GM12878 (cell line): ENCODE measurements around the gene DUSP22. TPM values are rescaled to one million over a fixed set of nuclear protein-coding genes. Genes with fewer than 3 reads are reported as not detected.
A peak's percentile ranks its signal among the peaks of the same experiment; 100 is the strongest.

Source experiments
- CBX5 ChIP-seq: sonication (generic); IDR thresholded peaks from 2 replicates; pipeline ENCODE4 v1.6.1; 2016; ENCODE audit warnings: low read depth, moderate library complexity, mild to moderate bottlenecking, inconsistent platforms
- HCFC1 ChIP-seq: fragments of 150-350 bp; IDR thresholded peaks from 2 replicates; pipeline ENCODE4 v1.6.1; 2014; ENCODE audit warnings: low read length
- KAT2A ChIP-seq: conservative IDR thresholded peaks from 2 replicates; pipeline ENCODE4 v1.6.1; 2011; ENCODE audit warnings: low read depth, low read length; ENCODE audit not compliant: control insufficient read depth
- MTA2 ChIP-seq: fragments of 450-650 bp; IDR thresholded peaks from 2 replicates; pipeline ENCODE4 v1.6.1; 2016; ENCODE audit warnings: low read depth, mild to moderate bottlenecking, moderate library complexity
- MXI1 ChIP-seq: fragments of 150-350 bp; IDR thresholded peaks from 2 replicates; pipeline ENCODE4 v1.6.1; 2011; ENCODE audit warnings: low read depth, mild to moderate bottlenecking, inconsistent platforms, low read length, improper control_type of control experiment
- NFIC ChIP-seq: IDR thresholded peaks from 2 replicates; pipeline ENCODE4 v1.6.1; 2012; ENCODE audit warnings: low read depth, mild to moderate bottlenecking, inconsistent platforms, low read length, moderate library complexity
- NR2C1 ChIP-seq: fragments of 450-650 bp; IDR thresholded peaks from 2 replicates; pipeline ENCODE4 v1.6.1; 2017; ENCODE audit warnings: antibody characterized with exemption, mild to moderate bottlenecking, moderate library complexity
- NR2F1 ChIP-seq: fragments of 450-650 bp; conservative IDR thresholded peaks from 2 replicates; pipeline ENCODE4 v1.6.1; 2017; ENCODE audit warnings: mild to moderate bottlenecking
- POLR2AphosphoS5 ChIP-seq: IDR thresholded peaks from 2 replicates; pipeline ENCODE4 v1.6.1; 2011; ENCODE audit warnings: mild to moderate bottlenecking, low read length, inconsistent platforms
- SIX5 ChIP-seq: IDR thresholded peaks from 2 replicates; pipeline ENCODE4 v1.6.1; 2011; ENCODE audit warnings: mild to moderate bottlenecking, low read depth, low read length, moderate library complexity; ENCODE audit not compliant: severe bottlenecking
- SMAD1 ChIP-seq: fragments of 450-650 bp; IDR thresholded peaks from 2 replicates; pipeline ENCODE4 v1.6.1; 2018; ENCODE audit warnings: mild to moderate bottlenecking, low read depth; ENCODE audit not compliant: partially characterized antibody
- SPI1 ChIP-seq: IDR thresholded peaks from 2 replicates; pipeline ENCODE4 v1.6.1; 2011; ENCODE audit warnings: low read depth, mild to moderate bottlenecking, low read length, moderate library complexity, borderline replicate concordance; ENCODE audit not compliant: insufficient read depth
- TAF1 ChIP-seq: IDR thresholded peaks from 2 replicates; pipeline ENCODE4 v1.6.1; 2011; ENCODE audit warnings: mild to moderate bottlenecking, low read depth, low read length, borderline replicate concordance
- TBL1XR1 ChIP-seq: IDR thresholded peaks from 2 replicates; pipeline ENCODE4 v1.6.1; 2012; ENCODE audit warnings: low read depth, low read length, improper control_type of control experiment
- ZNF274 ChIP-seq: IDR thresholded peaks from one replicate; pipeline ENCODE4 v1.8.0; 2011; ENCODE audit not compliant: insufficient read length, insufficient read depth
- polyA plus RNA-seq, 11 experiments: library from polyadenylated mRNA; depleted of rRNA in 4 of 11; unstranded in 6 of 11; stranded (reverse) in 5 of 11; fragments of >200 nt; fragmentation: Nextera tagmentation in 4 of 11; fragmentation: Illumina TruSeq in 1 of 11; extraction: Ambion mirVana in 4 of 11; extraction: Trizol in 1 of 11; gene quantifications; 1 replicate in 1 of 11; 2 replicates in 10 of 11; pipeline versions ENCODE4 v1.2.1 to v1.2.3, GENCODE V29; 2011 to 2016; ENCODE audit warnings: inconsistent platforms in 2 of 11, missing spikeins in 2 of 11, low read depth in 1 of 11
- total RNA-seq, 4 experiments: library from RNA; depleted of rRNA in 3 of 4; stranded (reverse); fragments of >200 nt in 3 of 4; fragmentation: Illumina TruSeq in 1 of 4; extraction: Trizol in 1 of 4; gene quantifications; 2 replicates each; pipeline versions ENCODE4 v1.2.1 to v1.2.3, GENCODE V29; 2013 to 2021
- TF ChIP-seq, protein P1 (sequence below): fragments of 450-650 bp; IDR thresholded peaks from 2 replicates; pipeline ENCODE4 v1.6.1; 2016; ENCODE audit warnings: mild to moderate bottlenecking
- TF ChIP-seq, protein P2 (sequence below), 3 experiments: IDR thresholded peaks in 2 of 3; conservative IDR thresholded peaks in 1 of 3; 2 replicates each; pipeline ENCODE4 v1.5.1; 2011; ENCODE audit warnings: low read depth in 3 of 3, low read length in 3 of 3, mild to moderate bottlenecking in 3 of 3, control low read depth in 2 of 3, moderate library complexity in 2 of 3, inconsistent platforms in 1 of 3, mixed read lengths in 1 of 3; ENCODE audit not compliant: control insufficient read depth in 2 of 3, insufficient read depth in 1 of 3; ENCODE audit errors: extremely low read depth in 1 of 3
- TF ChIP-seq, protein P3 (sequence below): fragments of 450-650 bp; IDR thresholded peaks from 2 replicates; pipeline ENCODE4 v1.6.1; 2017; ENCODE audit warnings: antibody characterized with exemption, mild to moderate bottlenecking, moderate library complexity
- TF ChIP-seq, protein P4 (sequence below): fragments of 450-650 bp; IDR thresholded peaks from 2 replicates; pipeline ENCODE4 v1.6.1; 2017; ENCODE audit warnings: mild to moderate bottlenecking, moderate library complexity

The DUSP22 gene
- total and polyA plus RNA-seq, 10 of the 15 experiments (the other 5 are each of a cell fraction or from before 2014, with no cell fraction given), result 78.9 to 156 (median 107) TPM

DNA sequence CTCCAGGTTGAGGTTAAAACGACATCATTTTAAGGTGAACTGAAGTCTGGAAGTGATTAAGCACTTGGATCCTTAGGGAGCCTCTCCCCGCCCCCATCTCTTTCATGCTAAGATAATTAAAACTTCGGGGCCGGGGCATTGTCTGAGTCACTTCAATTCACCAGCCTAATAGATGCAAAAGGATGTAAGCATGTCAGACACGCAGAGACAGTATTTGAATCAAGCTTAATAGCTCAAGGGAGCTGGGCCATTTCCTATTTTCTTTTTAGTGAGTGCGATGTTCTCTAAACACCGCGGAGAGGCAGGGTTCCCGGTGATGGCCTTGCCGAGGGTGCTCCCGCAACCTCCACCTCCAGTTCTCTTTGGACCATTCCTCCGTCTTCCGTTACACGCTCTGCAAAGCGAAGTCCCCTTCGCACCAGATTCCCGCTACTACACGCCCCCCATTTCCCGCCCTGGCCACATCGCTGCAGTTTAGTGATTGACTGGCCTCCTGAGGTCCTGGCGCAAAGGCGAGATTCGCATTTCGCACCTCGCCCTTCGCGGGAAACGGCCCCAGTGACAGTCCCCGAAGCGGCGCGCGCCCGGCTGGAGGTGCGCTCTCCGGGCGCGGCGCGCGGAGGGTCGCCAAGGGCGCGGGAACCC is 98.7 kb downstream of the DUSP22 start (continued):
- TF ChIP-seq, protein P1, sequence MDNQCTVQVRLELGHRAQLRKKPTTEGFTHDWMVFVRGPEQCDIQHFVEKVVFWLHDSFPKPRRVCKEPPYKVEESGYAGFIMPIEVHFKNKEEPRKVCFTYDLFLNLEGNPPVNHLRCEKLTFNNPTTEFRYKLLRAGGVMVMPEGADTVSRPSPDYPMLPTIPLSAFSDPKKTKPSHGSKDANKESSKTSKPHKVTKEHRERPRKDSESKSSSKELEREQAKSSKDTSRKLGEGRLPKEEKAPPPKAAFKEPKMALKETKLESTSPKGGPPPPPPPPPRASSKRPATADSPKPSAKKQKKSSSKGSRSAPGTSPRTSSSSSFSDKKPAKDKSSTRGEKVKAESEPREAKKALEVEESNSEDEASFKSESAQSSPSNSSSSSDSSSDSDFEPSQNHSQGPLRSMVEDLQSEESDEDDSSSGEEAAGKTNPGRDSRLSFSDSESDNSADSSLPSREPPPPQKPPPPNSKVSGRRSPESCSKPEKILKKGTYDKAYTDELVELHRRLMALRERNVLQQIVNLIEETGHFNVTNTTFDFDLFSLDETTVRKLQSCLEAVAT, result peak; percentile 71
- 0 out of 2 replicates have a peak, but pooled peaks have one; percentile 8 for TF ChIP-seq NR2C1
- TF ChIP-seq, protein P2, sequence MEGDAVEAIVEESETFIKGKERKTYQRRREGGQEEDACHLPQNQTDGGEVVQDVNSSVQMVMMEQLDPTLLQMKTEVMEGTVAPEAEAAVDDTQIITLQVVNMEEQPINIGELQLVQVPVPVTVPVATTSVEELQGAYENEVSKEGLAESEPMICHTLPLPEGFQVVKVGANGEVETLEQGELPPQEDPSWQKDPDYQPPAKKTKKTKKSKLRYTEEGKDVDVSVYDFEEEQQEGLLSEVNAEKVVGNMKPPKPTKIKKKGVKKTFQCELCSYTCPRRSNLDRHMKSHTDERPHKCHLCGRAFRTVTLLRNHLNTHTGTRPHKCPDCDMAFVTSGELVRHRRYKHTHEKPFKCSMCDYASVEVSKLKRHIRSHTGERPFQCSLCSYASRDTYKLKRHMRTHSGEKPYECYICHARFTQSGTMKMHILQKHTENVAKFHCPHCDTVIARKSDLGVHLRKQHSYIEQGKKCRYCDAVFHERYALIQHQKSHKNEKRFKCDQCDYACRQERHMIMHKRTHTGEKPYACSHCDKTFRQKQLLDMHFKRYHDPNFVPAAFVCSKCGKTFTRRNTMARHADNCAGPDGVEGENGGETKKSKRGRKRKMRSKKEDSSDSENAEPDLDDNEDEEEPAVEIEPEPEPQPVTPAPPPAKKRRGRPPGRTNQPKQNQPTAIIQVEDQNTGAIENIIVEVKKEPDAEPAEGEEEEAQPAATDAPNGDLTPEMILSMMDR (IDR thresholded peaks at IDR 0.05 in 2 of 3, conservative IDR thresholded peaks at IDR 0.05 in 1 of 3; ENCODE audit: control insufficient read depth in 2 of 3, extremely low read depth in 1 of 3, insufficient read depth in 1 of 3, low read depth in 3 of 3, low read length in 3 of 3), result peak in 2 of 3 experiments; percentile 2 to 7; a peak in 1 of 6 replicates
- 0 out of 2 replicates have a peak, but pooled peaks have one; percentile 30 for TF ChIP-seq MTA2
- no peak for TF ChIP-seq TBL1XR1
- peak; percentile 73; the same call in 1 of the 2 replicates for TF ChIP-seq MXI1
- no peak for TF ChIP-seq TAF1
- TF ChIP-seq ZNF274, result no peak
- TF ChIP-seq SPI1, result 0 out of 2 replicates have a peak, but pooled peaks have one; percentile 20
- TF ChIP-seq, protein P3, sequence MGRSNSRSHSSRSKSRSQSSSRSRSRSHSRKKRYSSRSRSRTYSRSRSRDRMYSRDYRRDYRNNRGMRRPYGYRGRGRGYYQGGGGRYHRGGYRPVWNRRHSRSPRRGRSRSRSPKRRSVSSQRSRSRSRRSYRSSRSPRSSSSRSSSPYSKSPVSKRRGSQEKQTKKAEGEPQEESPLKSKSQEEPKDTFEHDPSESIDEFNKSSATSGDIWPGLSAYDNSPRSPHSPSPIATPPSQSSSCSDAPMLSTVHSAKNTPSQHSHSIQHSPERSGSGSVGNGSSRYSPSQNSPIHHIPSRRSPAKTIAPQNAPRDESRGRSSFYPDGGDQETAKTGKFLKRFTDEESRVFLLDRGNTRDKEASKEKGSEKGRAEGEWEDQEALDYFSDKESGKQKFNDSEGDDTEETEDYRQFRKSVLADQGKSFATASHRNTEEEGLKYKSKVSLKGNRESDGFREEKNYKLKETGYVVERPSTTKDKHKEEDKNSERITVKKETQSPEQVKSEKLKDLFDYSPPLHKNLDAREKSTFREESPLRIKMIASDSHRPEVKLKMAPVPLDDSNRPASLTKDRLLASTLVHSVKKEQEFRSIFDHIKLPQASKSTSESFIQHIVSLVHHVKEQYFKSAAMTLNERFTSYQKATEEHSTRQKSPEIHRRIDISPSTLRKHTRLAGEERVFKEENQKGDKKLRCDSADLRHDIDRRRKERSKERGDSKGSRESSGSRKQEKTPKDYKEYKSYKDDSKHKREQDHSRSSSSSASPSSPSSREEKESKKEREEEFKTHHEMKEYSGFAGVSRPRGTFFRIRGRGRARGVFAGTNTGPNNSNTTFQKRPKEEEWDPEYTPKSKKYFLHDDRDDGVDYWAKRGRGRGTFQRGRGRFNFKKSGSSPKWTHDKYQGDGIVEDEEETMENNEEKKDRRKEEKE, result no peak
- no peak for TF ChIP-seq SMAD1
- TF ChIP-seq NFIC, result no peak; the same call in 1 of the 2 replicates
- no peak for TF ChIP-seq SIX5
- TF ChIP-seq HCFC1, result no peak
- TF ChIP-seq CBX5, result no peak
- peak; percentile 17; the same call in 1 of the 2 replicates for TF ChIP-seq POLR2AphosphoS5
- TF ChIP-seq, protein P4, sequence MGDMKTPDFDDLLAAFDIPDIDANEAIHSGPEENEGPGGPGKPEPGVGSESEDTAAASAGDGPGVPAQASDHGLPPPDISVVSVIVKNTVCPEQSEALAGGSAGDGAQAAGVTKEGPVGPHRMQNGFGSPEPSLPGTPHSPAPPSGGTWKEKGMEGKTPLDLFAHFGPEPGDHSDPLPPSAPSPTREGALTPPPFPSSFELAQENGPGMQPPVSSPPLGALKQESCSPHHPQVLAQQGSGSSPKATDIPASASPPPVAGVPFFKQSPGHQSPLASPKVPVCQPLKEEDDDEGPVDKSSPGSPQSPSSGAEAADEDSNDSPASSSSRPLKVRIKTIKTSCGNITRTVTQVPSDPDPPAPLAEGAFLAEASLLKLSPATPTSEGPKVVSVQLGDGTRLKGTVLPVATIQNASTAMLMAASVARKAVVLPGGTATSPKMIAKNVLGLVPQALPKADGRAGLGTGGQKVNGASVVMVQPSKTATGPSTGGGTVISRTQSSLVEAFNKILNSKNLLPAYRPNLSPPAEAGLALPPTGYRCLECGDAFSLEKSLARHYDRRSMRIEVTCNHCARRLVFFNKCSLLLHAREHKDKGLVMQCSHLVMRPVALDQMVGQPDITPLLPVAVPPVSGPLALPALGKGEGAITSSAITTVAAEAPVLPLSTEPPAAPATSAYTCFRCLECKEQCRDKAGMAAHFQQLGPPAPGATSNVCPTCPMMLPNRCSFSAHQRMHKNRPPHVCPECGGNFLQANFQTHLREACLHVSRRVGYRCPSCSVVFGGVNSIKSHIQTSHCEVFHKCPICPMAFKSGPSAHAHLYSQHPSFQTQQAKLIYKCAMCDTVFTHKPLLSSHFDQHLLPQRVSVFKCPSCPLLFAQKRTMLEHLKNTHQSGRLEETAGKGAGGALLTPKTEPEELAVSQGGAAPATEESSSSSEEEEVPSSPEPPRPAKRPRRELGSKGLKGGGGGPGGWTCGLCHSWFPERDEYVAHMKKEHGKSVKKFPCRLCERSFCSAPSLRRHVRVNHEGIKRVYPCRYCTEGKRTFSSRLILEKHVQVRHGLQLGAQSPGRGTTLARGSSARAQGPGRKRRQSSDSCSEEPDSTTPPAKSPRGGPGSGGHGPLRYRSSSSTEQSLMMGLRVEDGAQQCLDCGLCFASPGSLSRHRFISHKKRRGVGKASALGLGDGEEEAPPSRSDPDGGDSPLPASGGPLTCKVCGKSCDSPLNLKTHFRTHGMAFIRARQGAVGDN, result no peak
- no peak for TF ChIP-seq KAT2A
- 0 out of 2 replicates have a peak, but pooled peaks have one; percentile 24 for TF ChIP-seq NR2F1
